ENCODE results near the gene MUC4.
"Not testable (repeated sequence)": the region's sequence is repeated elsewhere in the genome, so short reads cannot be mapped to it uniquely, and the experiment has no call there.

The MUC4 gene

GRCh38 chr3:195736866-195737490 is 74.8 kb downstream of the MUC4 start:
- no peak for DNase-seq (ENCODE audit: low read depth, low spot score)
- CTCF ChIA-PET, result interaction anchor here (1.2 kb wide), 1 partner anchor 11 kb away, joined by 5 read pairs; no protein-coding TSS in a partner anchor
- no peak for TF ChIP-seq CTCF (IDR thresholded peaks at IDR 0.05; ENCODE audit: insufficient read depth, low read length, missing control alignments)
- H3K4me3 ChIP-seq (ENCODE audit: low read depth, low read length), result no peak overlapping the region
- POLR2A ChIA-PET, result no interaction called here

DNA sequence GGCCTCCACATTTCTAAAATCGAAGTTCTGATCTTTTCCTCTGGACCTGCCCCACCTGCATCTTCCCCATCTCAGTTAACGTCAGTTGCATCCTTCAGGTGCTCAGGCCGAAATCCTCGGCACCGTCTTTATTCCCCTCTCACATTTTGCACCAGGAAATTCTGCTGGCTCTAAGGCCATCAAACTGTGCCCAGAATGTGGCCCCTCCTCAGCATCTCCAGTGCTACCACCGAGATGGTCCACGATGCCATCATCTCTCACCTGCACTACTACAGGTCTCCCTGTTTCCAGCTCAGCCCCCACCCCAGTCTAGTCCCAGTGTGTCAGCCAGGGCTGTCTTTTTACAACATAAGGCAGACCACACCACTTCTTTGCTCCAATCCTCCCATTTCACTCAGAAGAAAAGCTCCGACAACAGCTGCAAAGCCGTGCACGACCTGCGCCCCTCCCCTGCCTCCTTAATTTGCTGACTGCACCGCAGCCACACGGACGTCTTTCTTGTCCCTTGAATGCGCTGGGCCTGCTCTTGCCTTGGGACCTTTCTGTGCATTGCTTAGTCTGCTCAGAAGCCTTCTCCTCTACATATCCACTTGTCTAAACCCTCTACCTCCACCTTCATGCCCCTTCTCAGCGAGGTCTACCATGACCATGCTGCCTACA is 76.6 kb downstream of the MUC4 start:
- no peak for DNase-seq (ENCODE audit: low read depth, low spot score)

GRCh38 chr3:195732940-195733339 is 78.8 kb downstream of the MUC4 start:
- ChIA-PET CTCF (no interaction called here), POLR2A (interaction anchor here (0.8 kb wide), 1 partner anchor 168 kb away, joined by 3 read pairs; no protein-coding TSS in a partner anchor)
- H3K4me3 ChIP-seq (ENCODE audit: low read depth, low read length), result no peak overlapping the region
- TF ChIP-seq CTCF (IDR thresholded peaks at IDR 0.05; ENCODE audit: insufficient read depth, low read length, missing control alignments), result no peak
- DNase-seq (ENCODE audit: low read depth, low spot score), result no peak

More for the DNA sequence above, 76.6 kb downstream of the MUC4 start:
- POLR2A ChIA-PET, result no interaction called here
- CTCF ChIA-PET, result interaction anchor here (1.1 to 2.1 kb wide), 2 partner anchors 21 to 338 kb away, joined by 3 to 5 read pairs; no protein-coding TSS in a partner anchor
- no peak for TF ChIP-seq CTCF (IDR thresholded peaks at IDR 0.05; ENCODE audit: insufficient read depth, low read length, missing control alignments)
- H3K4me3 ChIP-seq (ENCODE audit: low read depth, low read length), result no peak overlapping the region

DNA sequence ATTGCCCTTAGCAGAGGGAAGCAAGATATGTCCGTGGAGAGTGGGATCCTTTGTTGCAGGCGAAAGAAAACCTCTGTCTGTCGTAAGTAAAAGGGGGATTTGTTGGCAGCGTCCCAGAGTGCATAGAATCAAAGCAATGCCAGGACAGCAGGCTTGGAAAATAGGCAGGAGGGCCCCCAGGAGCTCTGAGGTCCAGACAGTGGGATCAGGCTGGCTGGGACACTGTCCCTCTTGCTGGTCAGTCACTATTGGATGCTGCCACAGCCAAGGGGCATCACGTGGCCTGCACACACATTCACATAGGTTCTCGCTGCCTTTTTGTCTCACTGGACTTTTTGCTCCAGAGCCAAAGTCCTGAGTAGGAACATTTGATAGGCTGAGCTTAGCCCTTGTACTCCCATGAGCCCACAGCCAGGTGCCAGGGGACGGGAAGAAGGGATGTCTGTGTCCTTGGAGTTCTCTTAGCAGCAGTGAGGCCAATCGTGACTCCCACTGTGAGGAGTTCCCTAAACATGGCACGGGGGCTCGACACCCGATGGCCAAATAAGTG is 80.3 kb downstream of the MUC4 start:
- no peak overlapping the region for H3K4me3 ChIP-seq (ENCODE audit: low read depth, low read length)
- CTCF ChIA-PET, result no interaction called here
- no peak for TF ChIP-seq CTCF (IDR thresholded peaks at IDR 0.05; ENCODE audit: insufficient read depth, low read length, missing control alignments)
- POLR2A ChIA-PET, result no interaction called here
- DNase-seq (ENCODE audit: low read depth, low spot score), result no peak

DNA sequence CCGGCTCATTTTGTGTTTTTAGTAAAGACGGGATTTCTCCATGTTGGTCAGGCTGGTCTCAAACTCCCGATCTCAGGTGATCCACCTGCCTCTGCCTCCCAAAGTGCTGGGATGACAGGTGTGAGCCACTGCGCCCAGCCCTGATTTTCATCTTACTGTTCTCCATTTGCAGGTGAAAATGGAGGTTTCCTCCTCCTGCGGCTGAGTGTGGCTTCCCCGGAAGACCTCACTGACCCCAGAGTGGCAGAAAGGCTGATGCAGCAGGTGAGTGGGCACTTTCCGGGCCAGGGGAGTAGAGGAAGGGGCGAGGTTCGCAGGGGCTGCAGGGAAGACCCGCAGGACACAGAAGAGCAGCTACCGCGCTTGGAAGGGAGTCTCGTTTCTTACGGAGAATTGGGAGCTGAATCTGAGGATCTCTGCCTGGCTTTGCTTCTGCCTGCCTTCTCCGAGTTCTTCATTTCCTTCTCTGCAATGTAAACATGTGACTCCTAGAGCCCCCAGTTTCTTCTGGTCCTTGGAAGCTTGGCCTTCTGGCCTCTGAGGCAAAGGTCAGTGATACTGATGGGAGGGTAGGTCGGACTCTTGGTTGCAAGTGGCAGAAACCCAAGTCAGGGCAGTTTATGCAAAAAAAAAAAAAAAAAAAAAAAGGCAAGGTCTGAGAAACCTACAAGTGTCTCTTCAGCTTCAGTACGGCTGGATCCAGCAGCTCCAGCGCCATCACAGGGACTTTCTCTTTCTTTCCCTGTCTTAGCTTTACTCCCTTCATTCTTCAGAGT is 82.1 kb downstream of the MUC4 start:
- POLR2A ChIA-PET, result no interaction called here
- TF ChIP-seq CTCF (IDR thresholded peaks at IDR 0.05; ENCODE audit: insufficient read depth, low read length, missing control alignments), result no peak

GRCh38 chr3:195728789-195729188 is 82.9 kb downstream of the MUC4 start:
- CTCF ChIA-PET; DNase-seq (ENCODE audit: low read depth, low spot score); H3K4me3 ChIP-seq (ENCODE audit: low read depth, low read length); POLR2A ChIA-PET: not testable (repeated sequence)

More for the DNA sequence above, 82.1 kb downstream of the MUC4 start:
- no peak overlapping the region for H3K4me3 ChIP-seq (ENCODE audit: low read depth, low read length)
- no peak for DNase-seq (ENCODE audit: low read depth, low spot score)
- CTCF ChIA-PET, result no interaction called here
